SK-N-MC (cell line): ENCODE results near the gene THOC1.

ENCODE experiments used
- DNase-seq: peaks from one replicate; pipeline ENCODE4 v3.0.0-alpha.2; 2011; ENCODE audit warnings: low read depth, low spot score
- H3K27ac ChIP-seq: fragments of 200-600 bp; sonication (generic); 2 replicates; pipeline ENCODE4 v1.5.1; 2016; ENCODE audit warnings: mixed run types
- H3K36me3 ChIP-seq: fragments of 200-600 bp; sonication (generic); 2 replicates; pipeline ENCODE4 v1.6.1; 2017; ENCODE audit warnings: antibody characterized with exemption, low read length, mixed read lengths; ENCODE audit not compliant: insufficient read depth
- H3K4me3 ChIP-seq: fragments of 200-600 bp; sonication (generic); 2 replicates; pipeline ENCODE4 v1.5.1; 2016
- H3K9ac ChIP-seq: fragments of 200-600 bp; sonication (generic); 2 replicates; pipeline ENCODE4 v1.8.0; 2017; ENCODE audit warnings: mixed run types, mixed read lengths; ENCODE audit not compliant: insufficient read length
- H3K9me3 ChIP-seq: fragments of 200-600 bp; sonication (generic); 2 replicates; pipeline ENCODE4 v1.6.1; 2017; ENCODE audit warnings: low read depth, mild to moderate bottlenecking, antibody characterized with exemption, low read length, moderate library complexity, mixed read lengths
- EZH2 ChIP-seq: fragments of 200-600 bp; sonication (generic); IDR thresholded peaks from one replicate; pipeline ENCODE4 v1.6.1; 2017; ENCODE audit warnings: antibody characterized with exemption
- FOXP2 ChIP-seq: optimal IDR thresholded peaks from 2 replicates; pipeline ENCODE3; 2011; ENCODE audit warnings: mild to moderate bottlenecking, moderate library complexity; ENCODE audit not compliant: insufficient read depth; ENCODE audit errors: extremely low read length, control extremely low read depth
- POLR2AphosphoS5 ChIP-seq: IDR thresholded peaks from 2 replicates; pipeline ENCODE4 v1.6.1; 2012; ENCODE audit warnings: mild to moderate bottlenecking, low read depth, low read length, borderline replicate concordance

Gene THOC1

GRCh38 chr18:183769-184168 is 84.1 kb downstream of the THOC1 start:
- no peak overlapping the region for H3K4me3 ChIP-seq
- no peak overlapping the region for H3K9ac ChIP-seq
- no peak for TF ChIP-seq EZH2
- no peaks in the 10 kb centered on the region for H3K9me3 ChIP-seq
- H3K27ac ChIP-seq, result no peak overlapping the region
- peaks cover 57% of the 10 kb centered on the region for H3K36me3 ChIP-seq
- no peak for DNase-seq

GRCh38 chr18:181711-182110 is 86.1 kb downstream of the THOC1 start:
- Histone ChIP-seq H3K36me3 (peaks cover 67% of the 10 kb centered on the region), H3K9ac (no peak overlapping the region), H3K27ac (no peak overlapping the region), H3K4me3 (no peak overlapping the region), H3K9me3 (no peaks in the 10 kb centered on the region)
- DNase-seq, result no peak
- TF ChIP-seq POLR2AphosphoS5 (no peak), FOXP2 (no peak), EZH2 (no peak)

GRCh38 chr18:179499-179898 is 88.3 kb downstream of the THOC1 start:
- H3K9ac ChIP-seq, result no peak overlapping the region
- no peak for DNase-seq
- H3K36me3 ChIP-seq, result peaks cover 64% of the 10 kb centered on the region
- no peak overlapping the region for H3K27ac ChIP-seq
- no peak overlapping the region for H3K4me3 ChIP-seq
- TF ChIP-seq EZH2 (no peak), POLR2AphosphoS5 (no peak), FOXP2 (no peak)
- H3K9me3 ChIP-seq, result no peaks in the 10 kb centered on the region

GRCh38 chr18:172361-172760 is 95.5 kb downstream of the THOC1 start:
- no peak overlapping the region for H3K27ac ChIP-seq
- no peak for DNase-seq
- no peak overlapping the region for H3K9ac ChIP-seq
- H3K4me3 ChIP-seq, result no peak overlapping the region
- H3K36me3 ChIP-seq, result peaks cover 62% of the 10 kb centered on the region
- TF ChIP-seq POLR2AphosphoS5, result no peak
- no peak for TF ChIP-seq EZH2
- no peak for TF ChIP-seq FOXP2
- H3K9me3 ChIP-seq, result no peaks in the 10 kb centered on the region
